ENCODE results near the gene TBCD.

Gene TBCD

DNA sequence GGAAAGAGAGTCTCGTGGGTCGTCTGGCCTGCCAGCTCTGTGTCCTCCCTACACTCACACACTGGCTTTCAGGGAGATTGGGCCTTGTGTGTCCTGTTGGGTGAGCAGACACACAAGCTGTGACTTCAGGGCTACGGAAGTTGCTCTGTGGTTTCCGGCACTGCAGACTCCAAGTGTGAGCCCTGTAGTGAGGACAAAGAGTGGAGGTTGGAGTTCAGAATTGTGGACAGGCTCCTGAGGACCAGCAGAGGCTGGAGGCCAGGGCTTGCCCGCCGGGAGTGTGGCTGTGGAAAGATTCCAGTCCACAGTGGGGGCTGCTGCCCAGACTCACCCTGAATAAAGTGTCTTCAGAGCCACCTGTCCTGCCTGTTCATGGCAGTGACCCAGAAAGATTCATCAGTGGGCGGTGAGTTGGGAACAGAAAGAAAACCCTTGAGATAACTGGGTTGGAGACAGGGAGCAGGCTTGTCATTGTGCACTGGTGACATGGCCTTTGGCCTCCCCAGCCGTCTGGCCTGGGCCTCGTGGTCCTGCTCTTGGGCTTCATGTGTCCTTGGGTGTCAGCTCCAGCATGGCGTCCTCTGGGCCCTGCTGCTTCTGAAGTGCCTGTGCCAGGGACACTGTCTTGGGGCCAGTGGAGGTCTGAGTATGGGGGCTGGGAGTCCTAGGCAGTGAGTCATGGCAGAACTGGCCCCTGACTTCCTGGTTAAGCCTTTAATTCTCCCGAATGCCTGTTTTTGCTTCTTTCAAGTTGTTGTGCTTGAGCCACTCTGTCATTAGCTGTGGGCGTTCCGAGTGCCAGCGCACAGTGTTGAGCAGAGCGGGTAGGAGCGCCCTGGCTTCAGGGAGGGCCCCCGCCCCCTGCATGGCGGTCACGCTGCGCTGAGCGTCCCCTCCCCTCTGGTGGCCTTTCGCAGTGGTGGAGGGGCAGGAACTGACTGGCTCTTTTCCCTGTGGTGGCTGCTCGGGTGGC, 107.9 kb downstream of the TBCD start:
- Histone ChIP-seq H3K4me3 (ENCODE audit: insufficient read depth, low read length, poor library complexity, severe bottlenecking) (no peak overlapping the region), H3K79me2 (ENCODE audit: insufficient read depth, low read length) (no peaks in the 10 kb centered on the region), H3K27ac (ENCODE audit: low read depth, low read length) (peak overlapping the region; percentile 64), H3F3A (ENCODE audit: insufficient read depth) (0 out of 2 replicates have a peak, but pooled peaks cover 14% of the 10 kb centered on the region), H3K9ac (ENCODE audit: low read length) (no peak overlapping the region), H3K4me2 (ENCODE audit: low read depth, low read length, poor library complexity, severe bottlenecking) (peak overlapping the region; percentile 34), H4K20me1 (ENCODE audit: low read depth, low read length) (no peaks in the 10 kb centered on the region; the same call in 1 of the 2 replicates), H3K9me3 (ENCODE audit: insufficient read depth, low read length) (no peaks in the 10 kb centered on the region), H3K27me3 (ENCODE audit: low read length) (no peaks in the 10 kb centered on the region), H3K36me3 (ENCODE audit: low read length) (no peaks in the 10 kb centered on the region), H3K9me2 (replicated peaks; ENCODE audit: insufficient read depth, low read length) (no peaks in the 10 kb centered on the region), H2AFZ (ENCODE audit: low read depth, low read length, severe bottlenecking) (no peak overlapping the region)
- TF ChIP-seq, protein P1, sequence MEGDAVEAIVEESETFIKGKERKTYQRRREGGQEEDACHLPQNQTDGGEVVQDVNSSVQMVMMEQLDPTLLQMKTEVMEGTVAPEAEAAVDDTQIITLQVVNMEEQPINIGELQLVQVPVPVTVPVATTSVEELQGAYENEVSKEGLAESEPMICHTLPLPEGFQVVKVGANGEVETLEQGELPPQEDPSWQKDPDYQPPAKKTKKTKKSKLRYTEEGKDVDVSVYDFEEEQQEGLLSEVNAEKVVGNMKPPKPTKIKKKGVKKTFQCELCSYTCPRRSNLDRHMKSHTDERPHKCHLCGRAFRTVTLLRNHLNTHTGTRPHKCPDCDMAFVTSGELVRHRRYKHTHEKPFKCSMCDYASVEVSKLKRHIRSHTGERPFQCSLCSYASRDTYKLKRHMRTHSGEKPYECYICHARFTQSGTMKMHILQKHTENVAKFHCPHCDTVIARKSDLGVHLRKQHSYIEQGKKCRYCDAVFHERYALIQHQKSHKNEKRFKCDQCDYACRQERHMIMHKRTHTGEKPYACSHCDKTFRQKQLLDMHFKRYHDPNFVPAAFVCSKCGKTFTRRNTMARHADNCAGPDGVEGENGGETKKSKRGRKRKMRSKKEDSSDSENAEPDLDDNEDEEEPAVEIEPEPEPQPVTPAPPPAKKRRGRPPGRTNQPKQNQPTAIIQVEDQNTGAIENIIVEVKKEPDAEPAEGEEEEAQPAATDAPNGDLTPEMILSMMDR (IDR thresholded peaks at IDR 0.05; ENCODE audit: insufficient read depth, low read length, poor library complexity, severe bottlenecking), result no peak
- TF ChIP-seq EZH2phosphoT487 (conservative IDR thresholded peaks at IDR 0.05; ENCODE audit: low read length), result no peak

- no peaks in the 10 kb centered on the region for H3K79me2 ChIP-seq (ENCODE audit: insufficient read depth, low read length)
- 0 out of 2 replicates have a peak, but pooled peaks cover 14% of the 10 kb centered on the region for H3F3A ChIP-seq (ENCODE audit: insufficient read depth)
- H3K4me3 ChIP-seq (ENCODE audit: insufficient read depth, low read length, poor library complexity, severe bottlenecking), result no peak overlapping the region
- H3K9me2 ChIP-seq (replicated peaks; ENCODE audit: insufficient read depth, low read length), result no peaks in the 10 kb centered on the region
- no peaks in the 10 kb centered on the region for H3K9me3 ChIP-seq (ENCODE audit: insufficient read depth, low read length)
- no peaks in the 10 kb centered on the region for H3K36me3 ChIP-seq (ENCODE audit: low read length)
- H3K27ac ChIP-seq (ENCODE audit: low read depth, low read length), result peak overlapping the region; percentile 64
- no peak for TF ChIP-seq EZH2phosphoT487 (conservative IDR thresholded peaks at IDR 0.05; ENCODE audit: low read length)
- TF ChIP-seq, protein P1 (IDR thresholded peaks at IDR 0.05; ENCODE audit: insufficient read depth, low read length, poor library complexity, severe bottlenecking), result no peak
- no peak overlapping the region for H2AFZ ChIP-seq (ENCODE audit: low read depth, low read length, severe bottlenecking)
- no peaks in the 10 kb centered on the region for H3K27me3 ChIP-seq (ENCODE audit: low read length)
- peak overlapping the region; percentile 34 for H3K4me2 ChIP-seq (ENCODE audit: low read depth, low read length, poor library complexity, severe bottlenecking)
- H4K20me1 ChIP-seq (ENCODE audit: low read depth, low read length), result no peaks in the 10 kb centered on the region; the same call in 1 of the 2 replicates
- H3K9ac ChIP-seq (ENCODE audit: low read length), result no peak overlapping the region
These were observed 108.9 kb downstream of the TBCD start for GRCh38 chr17:82860606-82861392.

- Histone ChIP-seq H2AFZ (ENCODE audit: low read depth, low read length, severe bottlenecking) (no peak overlapping the region), H3K9me3 (ENCODE audit: insufficient read depth, low read length) (no peaks in the 10 kb centered on the region), H3K9me2 (replicated peaks; ENCODE audit: insufficient read depth, low read length) (no peaks in the 10 kb centered on the region), H3F3A (ENCODE audit: insufficient read depth) (0 out of 2 replicates have a peak, but pooled peaks cover 14% of the 10 kb centered on the region), H3K36me3 (ENCODE audit: low read length) (no peaks in the 10 kb centered on the region), H3K4me2 (ENCODE audit: low read depth, low read length, poor library complexity, severe bottlenecking) (no peak overlapping the region), H3K27me3 (ENCODE audit: low read length) (no peaks in the 10 kb centered on the region), H3K79me2 (ENCODE audit: insufficient read depth, low read length) (no peaks in the 10 kb centered on the region), H4K20me1 (ENCODE audit: low read depth, low read length) (no peaks in the 10 kb centered on the region; the same call in 1 of the 2 replicates), H3K27ac (ENCODE audit: low read depth, low read length) (peak overlapping the region; percentile 30), H3K9ac (ENCODE audit: low read length) (no peak overlapping the region), H3K4me3 (ENCODE audit: insufficient read depth, low read length, poor library complexity, severe bottlenecking) (no peak overlapping the region)
- TF ChIP-seq EZH2phosphoT487 (conservative IDR thresholded peaks at IDR 0.05; ENCODE audit: low read length), result no peak
- TF ChIP-seq, protein P1 (IDR thresholded peaks at IDR 0.05; ENCODE audit: insufficient read depth, low read length, poor library complexity, severe bottlenecking), result no peak
These were observed 109.5 kb downstream of the TBCD start for GRCh38 chr17:82861393-82861775.
